HG02798 (cell line): ENCODE results near the gene MS4A6E.
"Not testable (repeated sequence)": the region's sequence is repeated elsewhere in the genome, so short reads cannot be mapped to it uniquely, and the experiment has no call there.

Source experiments
- ATAC-seq: cut with Tn5 transposase; IDR thresholded peaks from one replicate; pipeline ENCODE4 v1.9.1; 2021; ENCODE audit warnings: mild to moderate bottlenecking; ENCODE audit not compliant: unreplicated experiment, poor library complexity

MS4A6E gene

GRCh38 chr11:60334005-60334620, 7.1 kb downstream of the MS4A6E start:
- ATAC-seq, result peak; percentile 68

- ATAC-seq, result peak; percentile 53
Observed at GRCh38 chr11:60336767-60337391, 9.8 kb downstream of the MS4A6E start.

- no peak for ATAC-seq
Observed at GRCh38 chr11:60338053-60338452, 11.0 kb downstream of the MS4A6E start.

GRCh38 chr11:60339356-60339755, 12.3 kb downstream of the MS4A6E start:
- no peak for ATAC-seq

GRCh38 chr11:60343094-60343704, 16.1 kb downstream of the MS4A6E start:
- ATAC-seq, result no peak

GRCh38 chr11:60344146-60344545, 17.1 kb downstream of the MS4A6E start:
- no peak for ATAC-seq

- peak; percentile 36 for ATAC-seq
Observed at GRCh38 chr11:60345489-60345888, 18.4 kb downstream of the MS4A6E start.

GRCh38 chr11:60347084-60347797, 20.2 kb downstream of the MS4A6E start:
- peak; percentile 45 for ATAC-seq

- ATAC-seq, result no peak
Observed at GRCh38 chr11:60348116-60348515, 21.1 kb downstream of the MS4A6E start.

- ATAC-seq, result no peak
Observed at GRCh38 chr11:60349990-60350389, 22.9 kb downstream of the MS4A6E start.

- no peak for ATAC-seq
Observed at GRCh38 chr11:60357771-60358170, 30.7 kb downstream of the MS4A6E start.

GRCh38 chr11:60360621-60361020, 33.6 kb downstream of the MS4A6E start:
- no peak for ATAC-seq

GRCh38 chr11:60362241-60362640, 35.2 kb downstream of the MS4A6E start:
- ATAC-seq, result no peak

- ATAC-seq, result peak; percentile 56
Observed at GRCh38 chr11:60363542-60364470, 36.8 kb downstream of the MS4A6E start.

GRCh38 chr11:60366262-60366904, 39.3 kb downstream of the MS4A6E start:
- ATAC-seq, result not testable (repeated sequence)

- ATAC-seq, result peak; percentile 94
Observed at GRCh38 chr11:60367009-60367408, 40.0 kb downstream of the MS4A6E start.

GRCh38 chr11:60367896-60368295, 40.8 kb downstream of the MS4A6E start:
- no peak for ATAC-seq

- ATAC-seq, result no peak
Observed at GRCh38 chr11:60370252-60370810, 43.3 kb downstream of the MS4A6E start.

- no peak for ATAC-seq
Observed at GRCh38 chr11:60370811-60371298, 43.8 kb downstream of the MS4A6E start.
